ENCODE data around the gene H3-3A.

- TF ChIP-seq, protein P1, sequence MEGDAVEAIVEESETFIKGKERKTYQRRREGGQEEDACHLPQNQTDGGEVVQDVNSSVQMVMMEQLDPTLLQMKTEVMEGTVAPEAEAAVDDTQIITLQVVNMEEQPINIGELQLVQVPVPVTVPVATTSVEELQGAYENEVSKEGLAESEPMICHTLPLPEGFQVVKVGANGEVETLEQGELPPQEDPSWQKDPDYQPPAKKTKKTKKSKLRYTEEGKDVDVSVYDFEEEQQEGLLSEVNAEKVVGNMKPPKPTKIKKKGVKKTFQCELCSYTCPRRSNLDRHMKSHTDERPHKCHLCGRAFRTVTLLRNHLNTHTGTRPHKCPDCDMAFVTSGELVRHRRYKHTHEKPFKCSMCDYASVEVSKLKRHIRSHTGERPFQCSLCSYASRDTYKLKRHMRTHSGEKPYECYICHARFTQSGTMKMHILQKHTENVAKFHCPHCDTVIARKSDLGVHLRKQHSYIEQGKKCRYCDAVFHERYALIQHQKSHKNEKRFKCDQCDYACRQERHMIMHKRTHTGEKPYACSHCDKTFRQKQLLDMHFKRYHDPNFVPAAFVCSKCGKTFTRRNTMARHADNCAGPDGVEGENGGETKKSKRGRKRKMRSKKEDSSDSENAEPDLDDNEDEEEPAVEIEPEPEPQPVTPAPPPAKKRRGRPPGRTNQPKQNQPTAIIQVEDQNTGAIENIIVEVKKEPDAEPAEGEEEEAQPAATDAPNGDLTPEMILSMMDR (IDR thresholded peaks at IDR 0.05) = no peak
- TF ChIP-seq EP300 (IDR thresholded peaks at IDR 0.05) = no peak
- TF ChIP-seq POLR2AphosphoS5 (IDR thresholded peaks at IDR 0.05) = peak in 1 of 2 donors; percentile 28
- no peak for TF ChIP-seq POLR2A (IDR thresholded peaks at IDR 0.05)
Measured at GRCh38 chr1:226091461-226091860, 28.9 kb downstream of the H3-3A start.

Data from upper lobe of left lung (tissue), 4 donors.